ENCODE measurements around the gene ITLN1. TPM values are rescaled to one million over a fixed set of nuclear protein-coding genes. Genes with fewer than 3 reads are reported as not detected.
A peak's percentile ranks its signal among the peaks of the same experiment; 100 is the strongest.

ITLN1 gene
- total and polyA plus RNA-seq, 10 donors = 0.52 to 3.6 (median 1.7) TPM

DNA sequence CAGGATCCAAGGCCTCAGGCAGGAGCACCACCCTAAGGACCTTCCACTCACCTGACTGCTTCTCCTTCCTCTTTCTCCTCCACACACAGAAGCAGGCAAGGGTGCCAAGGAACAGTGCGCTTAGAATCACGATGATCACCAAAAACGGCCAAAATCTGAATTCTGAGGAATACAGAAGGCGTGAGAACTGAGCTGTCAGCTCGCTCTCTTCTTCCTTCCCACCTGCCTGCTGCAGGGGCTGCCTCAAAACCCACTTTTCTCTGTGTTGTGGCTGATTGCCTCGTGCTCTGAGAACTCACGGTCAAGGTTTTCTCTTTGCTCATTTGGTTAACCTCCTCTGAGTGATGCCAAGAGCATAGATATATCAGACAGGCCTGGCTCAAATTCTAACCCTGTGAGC, 46.1 kb downstream of the ITLN1 start:
- H3K27me3 ChIP-seq (replicated peaks in 1 of 7) = no peaks in the 10 kb centered on the region
- peaks cover 24 to 75% (median 35%) of the 10 kb centered on the region in 6 donors for H3K4me1 ChIP-seq
- H3K4me3 ChIP-seq = no peak overlapping the region
- WGBS, 5 donors = 45 to 63% (median 55%) methylated on average over 7 of the region's 7 CpGs
- TF ChIP-seq POLR2AphosphoS5 (IDR thresholded peaks at IDR 0.05) = no peak
- TF ChIP-seq POLR2A (IDR thresholded peaks at IDR 0.05) = no peak
- TF ChIP-seq, protein P1, sequence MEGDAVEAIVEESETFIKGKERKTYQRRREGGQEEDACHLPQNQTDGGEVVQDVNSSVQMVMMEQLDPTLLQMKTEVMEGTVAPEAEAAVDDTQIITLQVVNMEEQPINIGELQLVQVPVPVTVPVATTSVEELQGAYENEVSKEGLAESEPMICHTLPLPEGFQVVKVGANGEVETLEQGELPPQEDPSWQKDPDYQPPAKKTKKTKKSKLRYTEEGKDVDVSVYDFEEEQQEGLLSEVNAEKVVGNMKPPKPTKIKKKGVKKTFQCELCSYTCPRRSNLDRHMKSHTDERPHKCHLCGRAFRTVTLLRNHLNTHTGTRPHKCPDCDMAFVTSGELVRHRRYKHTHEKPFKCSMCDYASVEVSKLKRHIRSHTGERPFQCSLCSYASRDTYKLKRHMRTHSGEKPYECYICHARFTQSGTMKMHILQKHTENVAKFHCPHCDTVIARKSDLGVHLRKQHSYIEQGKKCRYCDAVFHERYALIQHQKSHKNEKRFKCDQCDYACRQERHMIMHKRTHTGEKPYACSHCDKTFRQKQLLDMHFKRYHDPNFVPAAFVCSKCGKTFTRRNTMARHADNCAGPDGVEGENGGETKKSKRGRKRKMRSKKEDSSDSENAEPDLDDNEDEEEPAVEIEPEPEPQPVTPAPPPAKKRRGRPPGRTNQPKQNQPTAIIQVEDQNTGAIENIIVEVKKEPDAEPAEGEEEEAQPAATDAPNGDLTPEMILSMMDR (IDR thresholded peaks at IDR 0.05 in 8 of 11, conservative IDR thresholded peaks at IDR 0.05 in 3 of 11) = no peak
- H3K27ac ChIP-seq = peak overlapping the region in 6 of 8 donors; percentile 22 to 89 (median 80)
- intact Hi-C loops (cut with DNase I; ENCODE audit: low total_unique reads) = no loop called here
- no peaks in the 10 kb centered on the region for H3K9me3 ChIP-seq
- peaks cover 0 to 16% (median 0%) of the 10 kb centered on the region in 6 donors for H3K36me3 ChIP-seq
- DNase-seq = no peak

DNA sequence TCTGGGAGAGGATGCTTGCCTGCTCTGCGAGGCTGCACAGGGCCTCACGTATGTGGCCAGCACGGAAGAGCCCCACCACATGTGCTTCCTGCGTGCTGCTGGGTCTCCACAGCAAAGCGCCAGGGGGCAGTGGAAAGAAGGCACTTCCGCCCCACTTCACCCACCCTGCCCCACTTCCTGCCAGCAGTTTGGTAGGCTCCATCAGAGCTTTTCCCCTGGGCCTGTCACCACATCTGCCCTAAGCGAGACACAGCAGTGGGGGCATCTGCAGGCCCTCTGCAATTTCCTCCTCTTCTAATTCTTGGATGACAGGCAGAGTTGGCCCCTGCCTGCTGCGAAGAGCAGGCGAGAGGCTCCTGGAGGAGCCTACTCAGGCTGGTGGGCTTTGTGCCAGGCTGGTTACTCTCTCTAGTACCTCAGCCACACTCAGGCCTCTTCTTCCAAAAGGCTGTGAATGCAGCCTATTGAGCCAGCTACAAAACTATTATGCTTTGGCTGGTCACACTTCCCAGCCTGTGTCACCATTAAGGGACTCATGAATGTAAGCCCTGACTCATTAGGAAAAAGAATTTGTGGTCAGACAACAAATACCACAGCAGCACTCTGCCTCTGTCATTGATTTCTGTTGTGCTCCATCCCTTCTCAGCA, 47.3 kb downstream of the ITLN1 start:
- Histone ChIP-seq H3K27me3 (replicated peaks in 1 of 7) (no peaks in the 10 kb centered on the region), H3K4me1 (peaks cover 24 to 64% (median 35%) of the 10 kb centered on the region in 6 donors), H3K9me3 (no peaks in the 10 kb centered on the region), H3K36me3 (peaks cover 0 to 16% (median 0%) of the 10 kb centered on the region in 6 donors), H3K4me3 (peak overlapping the region in 1 of 8 donors; percentile 14), H3K27ac (peak overlapping the region; percentile 38 to 89 (median 77))
- peak; percentile 95 for DNase-seq
- intact Hi-C loops (cut with DNase I; ENCODE audit: low total_unique reads) = no loop called here
- TF ChIP-seq POLR2AphosphoS5 (IDR thresholded peaks at IDR 0.05) (peak; percentile 87 to 88 (median 87)), POLR2A (IDR thresholded peaks at IDR 0.05) (no peak)
- TF ChIP-seq, protein P1 (IDR thresholded peaks at IDR 0.05 in 8 of 11, conservative IDR thresholded peaks at IDR 0.05 in 3 of 11) = peak in 10 of 11 experiments; percentile 42 to 80 (median 61)
- WGBS, 5 donors = 8 to 19% (median 10%) methylated on average over 8 to 9 of the region's 9 CpGs

DNA sequence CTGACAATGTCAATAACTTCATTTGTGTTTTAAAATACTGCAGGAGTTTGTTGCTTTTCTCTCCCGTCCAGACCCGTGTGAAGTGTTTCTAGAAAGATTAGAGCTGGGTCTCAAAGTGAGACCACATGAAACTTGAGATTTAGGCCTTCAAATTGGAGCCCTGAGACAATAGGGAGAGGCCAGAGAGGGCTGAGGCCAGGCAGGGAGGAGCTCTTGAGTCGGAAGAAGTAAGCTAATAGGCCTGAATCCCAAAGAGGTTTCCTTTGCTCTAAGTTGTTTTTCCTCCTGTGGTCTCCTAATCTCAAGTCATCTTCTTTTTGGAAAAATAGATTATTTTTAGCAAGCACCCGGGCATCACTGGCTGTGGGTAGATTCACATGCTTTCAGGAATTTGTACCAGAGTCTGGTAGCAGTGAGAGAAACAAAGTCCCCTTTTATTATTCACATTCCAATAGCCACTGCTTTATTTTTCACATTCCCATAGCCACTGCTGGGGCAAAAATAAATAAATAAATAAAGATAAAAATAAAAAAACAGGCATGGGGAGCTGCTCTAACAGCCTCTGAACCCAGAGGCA, 47.9 kb downstream of the ITLN1 start:
- TF ChIP-seq POLR2AphosphoS5 (IDR thresholded peaks at IDR 0.05) (no peak), POLR2A (IDR thresholded peaks at IDR 0.05) (no peak)
- TF ChIP-seq, protein P1 (IDR thresholded peaks at IDR 0.05 in 8 of 11, conservative IDR thresholded peaks at IDR 0.05 in 3 of 11) = no peak
- intact Hi-C loops (cut with DNase I; ENCODE audit: low total_unique reads) = no loop called here
- H3K36me3 ChIP-seq = peaks cover 0 to 16% (median 0%) of the 10 kb centered on the region in 6 donors
- 36 to 50% (median 47%) methylated on average over 4 of the region's 4 CpGs for WGBS, 5 donors
- no peak overlapping the region for H3K4me3 ChIP-seq
- H3K9me3 ChIP-seq = no peaks in the 10 kb centered on the region
- peaks cover 24 to 59% (median 35%) of the 10 kb centered on the region in 6 donors for H3K4me1 ChIP-seq
- peak overlapping the region; percentile 38 to 89 (median 66) for H3K27ac ChIP-seq
- H3K27me3 ChIP-seq (replicated peaks in 1 of 7) = no peaks in the 10 kb centered on the region
- no peak for DNase-seq

DNA sequence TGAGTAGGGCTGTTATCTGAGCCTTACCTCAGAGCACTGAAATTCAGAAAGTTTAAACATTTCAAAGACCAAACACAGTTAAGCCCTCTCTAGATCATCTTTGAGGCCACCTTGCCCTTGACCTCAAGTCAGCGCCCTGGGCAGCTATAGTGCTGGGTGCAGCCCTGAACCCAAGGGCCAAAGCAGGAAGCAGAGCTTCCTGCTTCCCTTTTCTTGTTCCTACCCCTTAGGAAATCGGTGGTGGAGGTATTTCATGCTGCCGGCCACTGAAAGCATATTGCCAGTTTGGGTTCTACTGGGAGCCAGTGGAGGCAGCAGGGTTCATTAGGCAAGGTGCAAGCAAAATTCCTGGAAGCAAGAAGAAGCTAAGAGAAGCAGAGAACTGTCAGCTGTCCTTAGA, 48.4 kb downstream of the ITLN1 start:
- peaks cover 24 to 57% (median 35%) of the 10 kb centered on the region in 6 donors for H3K4me1 ChIP-seq
- no peaks in the 10 kb centered on the region for H3K27me3 ChIP-seq (replicated peaks in 1 of 7)
- H3K9me3 ChIP-seq = no peaks in the 10 kb centered on the region
- H3K4me3 ChIP-seq = no peak overlapping the region
- H3K36me3 ChIP-seq = peaks cover 0 to 19% (median 0%) of the 10 kb centered on the region in 6 donors
- DNase-seq = no peak
- 10 to 27% (median 16%) methylated on average over 3 of the region's 3 CpGs for WGBS, 5 donors
- intact Hi-C loops (cut with DNase I; ENCODE audit: low total_unique reads) = no loop called here
- H3K27ac ChIP-seq = peak overlapping the region; percentile 38 to 89 (median 66)
- no peak for TF ChIP-seq POLR2AphosphoS5 (IDR thresholded peaks at IDR 0.05)
- TF ChIP-seq POLR2A (IDR thresholded peaks at IDR 0.05) = no peak
- TF ChIP-seq, protein P1 (IDR thresholded peaks at IDR 0.05 in 8 of 11, conservative IDR thresholded peaks at IDR 0.05 in 3 of 11) = no peak
